Neural crest cell (in vitro differentiated cells): Measurements from ENCODE around the gene SELENOM. TPM values are rescaled to one million over a fixed set of nuclear protein-coding genes. Genes with fewer than 3 reads are reported as not detected.
"Not testable (repeated sequence)": the region's sequence is repeated elsewhere in the genome, so short reads cannot be mapped to it uniquely, and the experiment has no call there.

Source experiments
- DNase-seq: peaks from one replicate; pipeline ENCODE4 v3.0.0; 2021; ENCODE audit warnings: low read depth, mixed read lengths, low spot score
- H3K27ac Mint-ChIP-seq: one replicate; pipeline ENCODE4 v1.8.0; 2021; ENCODE audit warnings: mild to moderate bottlenecking, mixed read lengths; ENCODE audit not compliant: unreplicated experiment
- H3K27me3 Mint-ChIP-seq: 2 replicates; pipeline ENCODE4 v1.8.0; 2021; ENCODE audit warnings: low read depth, mild to moderate bottlenecking, mixed read lengths
- H3K36me3 Mint-ChIP-seq: 2 replicates; pipeline ENCODE4 v1.8.0; 2021; ENCODE audit warnings: low read depth, mild to moderate bottlenecking, mixed read lengths
- H3K4me1 Mint-ChIP-seq: 2 replicates; pipeline ENCODE4 v1.8.0; 2021; ENCODE audit warnings: mixed read lengths
- H3K4me3 Mint-ChIP-seq: one replicate; pipeline ENCODE4 v1.8.0; 2021; ENCODE audit warnings: mild to moderate bottlenecking, mixed read lengths
- H3K9me3 Mint-ChIP-seq: 2 replicates; pipeline ENCODE4 v1.8.0; 2021; ENCODE audit warnings: mixed read lengths
- CTCF ChIP-seq: fragments of 200-600 bp; sonication (generic); conservative IDR thresholded peaks from 2 replicates; pipeline ENCODE4 v1.5.0; 2021; ENCODE audit warnings: antibody characterized with exemption, mild to moderate bottlenecking
- total RNA-seq: library from RNA; stranded (reverse); gene quantifications from 2 replicates; pipeline ENCODE4 v1.2.1, GENCODE V29; 2021

SELENOM gene
- total RNA-seq, 1 donor from 2014 or later: 10.1 TPM

- H3K4me1 Mint-ChIP-seq: no peaks in the 10 kb centered on the region
- TF ChIP-seq CTCF: no peak
- no peak overlapping the region for H3K4me3 Mint-ChIP-seq
- no peak for DNase-seq
- H3K27me3 Mint-ChIP-seq: no peaks in the 10 kb centered on the region
- H3K27ac Mint-ChIP-seq: no peak overlapping the region
- H3K36me3 Mint-ChIP-seq: no peaks in the 10 kb centered on the region
- no peaks in the 10 kb centered on the region for H3K9me3 Mint-ChIP-seq
Measured at GRCh38 chr22:31062566-31063230, 44.7 kb downstream of the SELENOM start.

- H3K36me3 Mint-ChIP-seq, DNase-seq, H3K4me3 Mint-ChIP-seq, H3K27me3 Mint-ChIP-seq, H3K4me1 Mint-ChIP-seq, H3K9me3 Mint-ChIP-seq: not testable (repeated sequence)
- peak overlapping the region; percentile 21 for H3K27ac Mint-ChIP-seq
Measured at GRCh38 chr22:31059663-31060062, 47.7 kb downstream of the SELENOM start.

GRCh38 chr22:31056986-31057599 lies 50.3 kb downstream of the SELENOM start:
- no peaks in the 10 kb centered on the region for H3K27me3 Mint-ChIP-seq
- H3K4me1 Mint-ChIP-seq: peaks cover 10% of the 10 kb centered on the region
- H3K36me3 Mint-ChIP-seq: no peaks in the 10 kb centered on the region
- no peak for DNase-seq
- no peaks in the 10 kb centered on the region for H3K9me3 Mint-ChIP-seq
- no peak overlapping the region for H3K27ac Mint-ChIP-seq
- H3K4me3 Mint-ChIP-seq: no peak overlapping the region
- no peak for TF ChIP-seq CTCF

GRCh38 chr22:31055635-31056159 lies 51.7 kb downstream of the SELENOM start:
- peaks cover 10% of the 10 kb centered on the region for H3K4me1 Mint-ChIP-seq
- no peaks in the 10 kb centered on the region for H3K36me3 Mint-ChIP-seq
- peak overlapping the region; percentile 91 for H3K27ac Mint-ChIP-seq
- DNase-seq: peak; percentile 8
- no peak for TF ChIP-seq CTCF
- no peak overlapping the region for H3K4me3 Mint-ChIP-seq
- H3K27me3 Mint-ChIP-seq: no peaks in the 10 kb centered on the region
- H3K9me3 Mint-ChIP-seq: no peaks in the 10 kb centered on the region

- Mint-ChIP-seq H3K36me3 (no peaks in the 10 kb centered on the region), H3K4me3 (no peak overlapping the region), H3K27ac (peak overlapping the region; percentile 91)
Measured at GRCh38 chr22:31055117-31055634, 52.2 kb downstream of the SELENOM start.

More at GRCh38 chr22:31055117-31055634, 52.2 kb downstream of the SELENOM start:
- H3K9me3 Mint-ChIP-seq: no peaks in the 10 kb centered on the region
- TF ChIP-seq CTCF: no peak
- no peaks in the 10 kb centered on the region for H3K27me3 Mint-ChIP-seq
- H3K4me1 Mint-ChIP-seq: peaks cover 10% of the 10 kb centered on the region
- DNase-seq: no peak

Other genes starting within 250 kb of the SELENOM start
- 38.8 and 44.2 TPM in 2 replicates for gene MORC2, start 138.8 kb downstream of the SELENOM start, total RNA-seq
- 114 and 120 TPM in 2 replicates for gene TUG1, start 138.3 kb downstream of the SELENOM start, total RNA-seq
- gene SMTN, start 26.2 kb downstream of the SELENOM start, total RNA-seq: 53.8 and 55.0 TPM in 2 replicates
- 4.5 and 4.7 TPM in 2 replicates for gene INPP5J, start 15.4 kb upstream of the SELENOM start, total RNA-seq
- gene PLA2G3, start 32.9 kb upstream of the SELENOM start, total RNA-seq: 24.3 and 24.7 TPM in 2 replicates
- gene RNF185, start 52.6 kb upstream of the SELENOM start, total RNA-seq: 31.7 and 33.8 TPM in 2 replicates
- 31.3 and 35.1 TPM in 2 replicates for gene LIMK2, start 104.7 kb upstream of the SELENOM start, total RNA-seq
- 1.8 and 2.3 TPM in 2 replicates for gene PIK3IP1, start 184.9 kb upstream of the SELENOM start, total RNA-seq
- gene PATZ1, start 238.8 kb upstream of the SELENOM start, total RNA-seq: 104 and 105 TPM in 2 replicates